ENCODE data around the gene PDE6B. TPM values are rescaled to one million over a fixed set of nuclear protein-coding genes. Genes with fewer than 3 reads are reported as not detected.
"Not testable (repeated sequence)": the region's sequence is repeated elsewhere in the genome, so short reads cannot be mapped to it uniquely, and the experiment has no call there.

Gene PDE6B
- total RNA-seq, 2 donors from 2014 or later: 14.0 to 18.9 TPM

GRCh38 chr4:642366-642765, 17.0 kb downstream of the PDE6B start:
- H3K36me3 Mint-ChIP-seq (ENCODE audit: insufficient read depth in 2 of 2); ATAC-seq (replicated peaks in 1 of 2); H3K4me3 Mint-ChIP-seq; H3K4me1 Mint-ChIP-seq (ENCODE audit: low read depth); H3K9me3 Mint-ChIP-seq; DNase-seq; H3K27me3 Mint-ChIP-seq (ENCODE audit: low read depth); H3K27ac Mint-ChIP-seq: not testable (repeated sequence)

GRCh38 chr4:646460-646859, 21.1 kb downstream of the PDE6B start:
- ATAC-seq (replicated peaks in 1 of 2): peak in 1 of 2 donors; percentile 62

GRCh38 chr4:647481-647880, 22.1 kb downstream of the PDE6B start:
- Mint-ChIP-seq H3K27me3 (ENCODE audit: low read depth) (no peaks in the 10 kb centered on the region), H3K4me3 (peak overlapping the region in 1 of 2 donors; percentile 76), H3K9me3 (peaks cover 1 to 3% of the 10 kb centered on the region in 2 donors), H3K36me3 (ENCODE audit: insufficient read depth in 2 of 2) (peaks cover 0 to 4% of the 10 kb centered on the region in 2 donors), H3K4me1 (ENCODE audit: low read depth) (peaks cover 9% of the 10 kb centered on the region), H3K27ac (no peak overlapping the region)
- DNase-seq (no peak), ATAC-seq (replicated peaks in 1 of 2) (no peak)

More at GRCh38 chr4:646460-646859, 21.1 kb downstream of the PDE6B start:
- peak in 1 of 2 donors; percentile 39 for DNase-seq
- peak overlapping the region; percentile 27 to 76 for H3K4me3 Mint-ChIP-seq
- H3K27ac Mint-ChIP-seq: no peak overlapping the region
- no peaks in the 10 kb centered on the region for H3K27me3 Mint-ChIP-seq (ENCODE audit: low read depth)
- peaks cover 9% of the 10 kb centered on the region for H3K4me1 Mint-ChIP-seq (ENCODE audit: low read depth)
- H3K36me3 Mint-ChIP-seq (ENCODE audit: insufficient read depth in 2 of 2): peaks cover 0 to 4% of the 10 kb centered on the region in 2 donors
- peaks cover 1 to 3% of the 10 kb centered on the region in 2 donors for H3K9me3 Mint-ChIP-seq

GRCh38 chr4:648579-649292, 23.4 kb downstream of the PDE6B start:
- Mint-ChIP-seq H3K4me1 (ENCODE audit: low read depth) (peaks cover 9% of the 10 kb centered on the region), H3K27ac (no peak overlapping the region), H3K27me3 (ENCODE audit: low read depth) (no peaks in the 10 kb centered on the region), H3K9me3 (peaks cover 1 to 2% of the 10 kb centered on the region in 2 donors), H3K36me3 (ENCODE audit: insufficient read depth in 2 of 2) (no peaks in the 10 kb centered on the region), H3K4me3 (no peak overlapping the region)
- DNase-seq (no peak), ATAC-seq (replicated peaks in 1 of 2) (no peak)

GRCh38 chr4:649293-649625, 23.9 kb downstream of the PDE6B start:
- Mint-ChIP-seq H3K27ac (no peak overlapping the region), H3K36me3 (ENCODE audit: insufficient read depth in 2 of 2) (no peaks in the 10 kb centered on the region), H3K4me3 (no peak overlapping the region), H3K27me3 (ENCODE audit: low read depth) (no peaks in the 10 kb centered on the region), H3K9me3 (peaks cover 1 to 2% of the 10 kb centered on the region in 2 donors), H3K4me1 (ENCODE audit: low read depth) (peaks cover 9% of the 10 kb centered on the region)
- ATAC-seq (replicated peaks in 1 of 2) (no peak), DNase-seq (no peak)

GRCh38 chr4:649751-650310, 24.5 kb downstream of the PDE6B start:
- H3K27me3 Mint-ChIP-seq (ENCODE audit: low read depth): no peaks in the 10 kb centered on the region
- H3K4me1 Mint-ChIP-seq (ENCODE audit: low read depth): peaks cover 9% of the 10 kb centered on the region
- DNase-seq (no peak), ATAC-seq (replicated peaks in 1 of 2) (no peak)
- H3K36me3 Mint-ChIP-seq (ENCODE audit: insufficient read depth in 2 of 2): no peaks in the 10 kb centered on the region
- no peak overlapping the region for H3K27ac Mint-ChIP-seq
- peaks cover under 1 to 1% of the 10 kb centered on the region in 2 donors for H3K9me3 Mint-ChIP-seq
- H3K4me3 Mint-ChIP-seq: no peak overlapping the region

GRCh38 chr4:650461-650860, 25.1 kb downstream of the PDE6B start:
- DNase-seq: no peak
- Mint-ChIP-seq H3K27ac (no peak overlapping the region), H3K27me3 (ENCODE audit: low read depth) (no peaks in the 10 kb centered on the region), H3K9me3 (peaks cover 0 to 1% of the 10 kb centered on the region in 2 donors), H3K4me1 (ENCODE audit: low read depth) (peaks cover 9% of the 10 kb centered on the region), H3K36me3 (ENCODE audit: insufficient read depth in 2 of 2) (no peaks in the 10 kb centered on the region), H3K4me3 (no peak overlapping the region)
- ATAC-seq (replicated peaks in 1 of 2): no peak

- Mint-ChIP-seq H3K27ac (no peak overlapping the region), H3K4me1 (ENCODE audit: low read depth) (peaks cover 6% of the 10 kb centered on the region), H3K36me3 (ENCODE audit: insufficient read depth in 2 of 2) (no peaks in the 10 kb centered on the region), H3K27me3 (ENCODE audit: low read depth) (no peaks in the 10 kb centered on the region), H3K4me3 (no peak overlapping the region), H3K9me3 (no peaks in the 10 kb centered on the region)
- ATAC-seq (replicated peaks in 1 of 2) (no peak), DNase-seq (no peak)
These were observed 25.8 kb downstream of the PDE6B start for GRCh38 chr4:650951-651883.

- DNase-seq (no peak), ATAC-seq (replicated peaks in 1 of 2) (no peak)
- H3K9me3 Mint-ChIP-seq: no peaks in the 10 kb centered on the region
- no peaks in the 10 kb centered on the region for H3K36me3 Mint-ChIP-seq (ENCODE audit: insufficient read depth in 2 of 2)
- no peak overlapping the region for H3K27ac Mint-ChIP-seq
- H3K27me3 Mint-ChIP-seq (ENCODE audit: low read depth): no peaks in the 10 kb centered on the region
- H3K4me3 Mint-ChIP-seq: no peak overlapping the region
- no peaks in the 10 kb centered on the region for H3K4me1 Mint-ChIP-seq (ENCODE audit: low read depth)
These were observed 26.7 kb downstream of the PDE6B start for GRCh38 chr4:651884-652642.

GRCh38 chr4:653080-653821, 27.9 kb downstream of the PDE6B start:
- Mint-ChIP-seq H3K27me3 (ENCODE audit: low read depth) (no peaks in the 10 kb centered on the region), H3K36me3 (ENCODE audit: insufficient read depth in 2 of 2) (no peaks in the 10 kb centered on the region), H3K9me3 (no peaks in the 10 kb centered on the region), H3K27ac (no peak overlapping the region), H3K4me1 (ENCODE audit: low read depth) (no peaks in the 10 kb centered on the region), H3K4me3 (no peak overlapping the region)
- no peak for ATAC-seq (replicated peaks in 1 of 2)
- no peak for DNase-seq

- no peaks in the 10 kb centered on the region for H3K9me3 Mint-ChIP-seq
These were observed 28.6 kb downstream of the PDE6B start for GRCh38 chr4:653831-654502.

GRCh38 chr4:654503-654845, 29.1 kb downstream of the PDE6B start:
- H3K27me3 Mint-ChIP-seq (ENCODE audit: low read depth): no peaks in the 10 kb centered on the region
- no peak for DNase-seq
- H3K9me3 Mint-ChIP-seq: no peaks in the 10 kb centered on the region
- no peak overlapping the region for H3K4me3 Mint-ChIP-seq
- no peaks in the 10 kb centered on the region for H3K4me1 Mint-ChIP-seq (ENCODE audit: low read depth)
- no peaks in the 10 kb centered on the region for H3K36me3 Mint-ChIP-seq (ENCODE audit: insufficient read depth in 2 of 2)
- H3K27ac Mint-ChIP-seq: no peak overlapping the region
- no peak for ATAC-seq (replicated peaks in 1 of 2)

More at GRCh38 chr4:653831-654502, 28.6 kb downstream of the PDE6B start:
- no peak for DNase-seq
- Mint-ChIP-seq H3K36me3 (ENCODE audit: insufficient read depth in 2 of 2) (no peaks in the 10 kb centered on the region), H3K4me3 (no peak overlapping the region), H3K4me1 (ENCODE audit: low read depth) (no peaks in the 10 kb centered on the region), H3K27me3 (ENCODE audit: low read depth) (no peaks in the 10 kb centered on the region), H3K27ac (no peak overlapping the region)
- ATAC-seq (replicated peaks in 1 of 2): no peak

Measured in activated T-cell treated with anti-CD3 and anti-CD28 coated beads, Interleukin-2, amount 50 U/mL, for 72 hours (primary cell).